Adrenal gland (tissue), 12 donors: ENCODE data around the gene S100A5. TPM values are rescaled to one million over a fixed set of nuclear protein-coding genes. Genes with fewer than 3 reads are reported as not detected.

ENCODE experiments used
- DNase-seq, 7 donors: peaks; one replicate each; pipeline ENCODE4 v3.0.0-alpha.2; 2019 to 2020
- H3K27ac ChIP-seq, 5 donors: fragments of 200-600 bp; sonication (generic) in 4 of 5; 1 replicate in 3 of 5; 2 replicates in 2 of 5; pipeline versions ENCODE4 v1.5.1 to v1.8.0; 2016 to 2020; ENCODE audit warnings: mild to moderate bottlenecking in 1 of 5
- H3K27me3 ChIP-seq: fragments of 200-600 bp; 2 replicates; pipeline ENCODE4 v1.8.0; 2021
- H3K36me3 ChIP-seq, 2 donors: fragments of 200-600 bp; replicated peaks in 1 of 2; 1 replicate in 1 of 2; 2 replicates in 1 of 2; pipeline versions ENCODE4 v1.5.1 to v1.8.0; 2018 to 2022
- H3K4me1 ChIP-seq, 2 donors: fragments of 200-600 bp; replicated peaks in 1 of 2; 1 replicate in 1 of 2; 2 replicates in 1 of 2; pipeline versions ENCODE4 v1.5.1 to v1.8.0; 2018 to 2021
- H3K4me3 ChIP-seq, 4 donors: fragments of 200-600 bp; sonication (generic) in 3 of 4; one replicate each; pipeline ENCODE4 v1.5.1; 2016 to 2018
- H3K9me3 ChIP-seq, 3 donors: fragments of 200-600 bp; sonication (generic) in 1 of 3; replicated peaks in 1 of 3; 1 replicate in 2 of 3; 2 replicates in 1 of 3; pipeline versions ENCODE4 v1.5.1 to v1.8.0; 2016 to 2021
- CTCF ChIP-seq, 6 experiments: fragments of 450-650 bp in 4 of 6; fragments of 200-600 bp in 2 of 6; sonication (generic) in 1 of 6; IDR thresholded peaks; 1 replicate in 5 of 6; 2 replicates in 1 of 6; pipeline versions ENCODE4 v1.5.1 to v1.8.0; 2016 to 2021; ENCODE audit warnings: antibody characterized with exemption in 6 of 6, mild to moderate bottlenecking in 2 of 6, moderate library complexity in 1 of 6
- POLR2A ChIP-seq, 2 donors: fragments of 450-650 bp; IDR thresholded peaks; one replicate each; pipeline ENCODE4 v1.6.1; 2017; ENCODE audit warnings: antibody characterized with exemption in 2 of 2, mild to moderate bottlenecking in 2 of 2, moderate library complexity in 1 of 2
- WGBS, 4 donors: extraction: QIAGEN DNeasy Blood & Tissue Kit in 2 of 4; methylation state at CpG; one replicate each; pipeline versions ENCODE4 v1.1.5 to v1.1.7; 2013 to 2017; 5-methylcytosine and 5-hydroxymethylcytosine counted together
- intact Hi-C, 2 donors: fragments of 100-400 bp; cut with DNase I; formaldehyde crosslinking; loops; one replicate each; pipeline versions ENCODE4 v1.14.1 to v1.15.0; 2022 to 2023
- polyA plus RNA-seq, 3 donors: library from polyadenylated mRNA; stranded (reverse); fragments of 200-250 nt in 2 of 3; fragments of 350-450 nt in 1 of 3; fragmentation: Illumina TruSeq in 1 of 3; extraction: RNeasy Lipid Tissue Mini Kit (QIAGEN cat#74804) in 1 of 3; gene quantifications; one replicate each; pipeline ENCODE4 v1.2.3, GENCODE V29; 2013 to 2014
- total RNA-seq, 9 donors: library from RNA; depleted of rRNA in 4 of 9; stranded (reverse); fragments of >200 nt in 4 of 9; fragments of 120-200 nt in 1 of 9; fragmentation: NEBNext Ultra II Directional in 1 of 9; extraction: Animal tissue kit (Norgen Biotek cat#: 25700) in 1 of 9; gene quantifications; one replicate each; pipeline versions ENCODE4 v1.1.0 to v1.2.4, GENCODE V29; 2013 to 2023
- donor health status: healthy with polysubstance abuse.
- donor health status: Bipolar disorder and iron deficiency.
- donor health status: DM: yes; HTN: yes; CAD: no.
- donor health status: DM: no; HTN: no; CAD: no.
- donor health status: DM: no; HTN: no; CAD: no.
- donor health status: DM: yes; HTN: yes; CAD: no.

Gene S100A5
- total and polyA plus RNA-seq, 12 donors, result 0.17 TPM; not detected in 11

GRCh38 chr1:153533689-153534201, 7.0 kb downstream of the S100A5 start:
- 35 to 51% (median 45%) methylated on average over 9 to 13 of the region's 13 CpGs for WGBS, 4 donors
- intact Hi-C loops, result loop anchor here (2.0 to 5.0 kb wide), 2 partner anchors 33 to 34 kb away; partner anchors contain the start of gene S100A2 (in 1 of the 2)
- Histone ChIP-seq H3K9me3 (no peaks in the 10 kb centered on the region), H3K4me1 (peaks cover 22 to 35% of the 10 kb centered on the region in 2 donors), H3K27ac (peak overlapping the region in 4 of 5 donors; percentile 42 to 94 (median 90)), H3K4me3 (peak overlapping the region in 1 of 4 donors; percentile 65), H3K36me3 (no peaks in the 10 kb centered on the region), H3K27me3 (no peaks in the 10 kb centered on the region)
- peak in 1 of 2 donors; percentile 6 for TF ChIP-seq POLR2A (IDR thresholded peaks at IDR 0.05)
- no peak for TF ChIP-seq CTCF (IDR thresholded peaks at IDR 0.05)
- peak in 4 of 7 donors; percentile 45 to 78 (median 70) for DNase-seq

GRCh38 chr1:153532769-153533599, 7.8 kb downstream of the S100A5 start:
- peak overlapping the region in 1 of 4 donors; percentile 65 for H3K4me3 ChIP-seq
- intact Hi-C loops, result loop anchor here (2.0 to 5.0 kb wide), 2 partner anchors 34 kb away; partner anchors contain the start of gene S100A2 (in 1 of the 2)
- 39 to 54% (median 43%) methylated on average over 29 to 34 of the region's 34 CpGs for WGBS, 4 donors
- H3K4me1 ChIP-seq, result peaks cover 22 to 35% of the 10 kb centered on the region in 2 donors
- DNase-seq, result peak; percentile 69 to 92 (median 78)
- peak overlapping the region in 3 of 5 donors; percentile 42 to 94 (median 93) for H3K27ac ChIP-seq
- TF ChIP-seq CTCF (IDR thresholded peaks at IDR 0.05), result peak; percentile 63 to 89 (median 74)
- peak in 1 of 2 donors; percentile 1 for TF ChIP-seq POLR2A (IDR thresholded peaks at IDR 0.05)
- no peaks in the 10 kb centered on the region for H3K27me3 ChIP-seq
- no peaks in the 10 kb centered on the region for H3K36me3 ChIP-seq
- H3K9me3 ChIP-seq, result no peaks in the 10 kb centered on the region

GRCh38 chr1:153532181-153532580, 8.6 kb downstream of the S100A5 start:
- intact Hi-C loops, result loop anchor here (2.0 to 5.0 kb wide), 2 partner anchors 35 kb away; partner anchors contain the start of gene S100A2 (in 1 of the 2)
- no peak for TF ChIP-seq CTCF (IDR thresholded peaks at IDR 0.05)

GRCh38 chr1:153531638-153532037, 9.1 kb downstream of the S100A5 start:
- Histone ChIP-seq H3K36me3 (no peaks in the 10 kb centered on the region), H3K4me1 (peaks cover 21 to 33% of the 10 kb centered on the region in 2 donors), H3K27me3 (no peaks in the 10 kb centered on the region), H3K27ac (no peak overlapping the region), H3K9me3 (no peaks in the 10 kb centered on the region), H3K4me3 (no peak overlapping the region)
- intact Hi-C loops, result loop anchor here (2.0 to 5.0 kb wide), 2 partner anchors 35 to 36 kb away; partner anchors contain the start of gene S100A2 (in 1 of the 2)
- TF ChIP-seq CTCF (IDR thresholded peaks at IDR 0.05), result no peak
- no peak for TF ChIP-seq POLR2A (IDR thresholded peaks at IDR 0.05)
- 89 to 94% (median 92%) methylated on average over 3 of the region's 3 CpGs for WGBS, 4 donors
- peak in 1 of 7 donors; percentile 7 for DNase-seq

More at GRCh38 chr1:153532181-153532580, 8.6 kb downstream of the S100A5 start:
- Histone ChIP-seq H3K9me3 (no peaks in the 10 kb centered on the region), H3K27me3 (no peaks in the 10 kb centered on the region), H3K36me3 (no peaks in the 10 kb centered on the region), H3K27ac (no peak overlapping the region), H3K4me1 (peaks cover 22 to 35% of the 10 kb centered on the region in 2 donors), H3K4me3 (no peak overlapping the region)
- DNase-seq, result peak in 1 of 7 donors; percentile 3
- 83 to 91% (median 89%) methylated on average over 2 of the region's 2 CpGs for WGBS, 4 donors
